GM12878 (cell line): Measurements from ENCODE around the gene SLC66A3. TPM values are rescaled to one million over a fixed set of nuclear protein-coding genes. Genes with fewer than 3 reads are reported as not detected.

Experiments used
- ATAC-seq: fragments of 200-7000 bp; cut with Tn5 transposase; 3 replicates; pipeline ENCODE4 v1.9.1; 2020; ENCODE audit warnings: mild to moderate bottlenecking, moderate library complexity
- BruUV-seq: library from RNA; stranded (reverse); fragments of 400-500 nt; replicated peaks from 2 replicates; lab custom pipeline; 2021; lab: Mats Ljungman, UMichigan
- CTCF ChIA-PET: fragments of 300-600 bp; sonication (Branson Sonifier 250); formaldehyde crosslinking; extraction: SDS; loops from one replicate; lab custom pipeline; 2021; ENCODE audit warnings: inconsistent platforms; lab: Yijun Ruan, JAX
- POLR2A ChIA-PET: fragments of 350-600 bp; formaldehyde crosslinking; extraction: SDS; loops from one replicate; lab custom pipeline; 2021; ENCODE audit warnings: inconsistent platforms; lab: Charles Lee
- RAD21 ChIA-PET: fragments of 300-600 bp; sonication (Branson Sonifier 250); formaldehyde crosslinking; loops from one replicate; lab custom pipeline; 2023; ENCODE audit warnings: antibody characterized with exemption; ENCODE audit not compliant: unreplicated experiment; lab: Charles Lee
- SMC1A ChIA-PET: fragments of 300-600 bp; sonication (Branson Sonifier 250); formaldehyde crosslinking; loops from one replicate; lab custom pipeline; 2023; ENCODE audit not compliant: unreplicated experiment, uncharacterized antibody; lab: Charles Lee
- DNase-seq: peaks from one replicate; pipeline ENCODE4 v3.0.0-alpha.2; 2011; ENCODE audit warnings: low read depth, low spot score
- FAIRE-seq: peaks from 3 replicates; lab custom pipeline; 2011; peaks lifted over from hg19 to GRCh38; lab: Jason Lieb, UNC
- H2AFZ ChIP-seq: 2 replicates; pipeline ENCODE4 v1.6.0; 2011; ENCODE audit warnings: low read depth, low read length, control low read depth; ENCODE audit not compliant: control insufficient read depth
- H3K27ac ChIP-seq: 2 replicates; pipeline ENCODE4 v1.5.1; 2011; ENCODE audit warnings: control low read depth; ENCODE audit not compliant: control insufficient read depth, insufficient read depth
- H3K27me3 ChIP-seq, 2 experiments: replicated peaks in 1 of 2; 2 replicates each; pipeline versions ENCODE4 v1.6.0 to v1.6.1; 2011; ENCODE audit warnings: low read length in 1 of 2; ENCODE audit not compliant: control insufficient read depth in 2 of 2, insufficient read depth in 2 of 2
- H3K36me3 ChIP-seq, 2 experiments: 2 replicates each; pipeline ENCODE4 v1.5.1; 2011; ENCODE audit warnings: low read length in 1 of 2; ENCODE audit not compliant: control insufficient read depth in 2 of 2, insufficient read depth in 2 of 2
- H3K4me1 ChIP-seq: 2 replicates; pipeline ENCODE4 v1.6.1; 2011; ENCODE audit warnings: mild to moderate bottlenecking, low read length, moderate library complexity, mixed read lengths; ENCODE audit not compliant: control insufficient read depth, insufficient read depth
- H3K4me2 ChIP-seq: 2 replicates; pipeline ENCODE4 v1.6.0; 2011; ENCODE audit warnings: control low read depth; ENCODE audit not compliant: control insufficient read depth, insufficient read depth
- H3K4me3 ChIP-seq: fragments of 200-600 bp; sonication (generic); 2 replicates; pipeline ENCODE4 v1.5.1; 2016
- H3K79me2 ChIP-seq: 2 replicates; pipeline ENCODE4 v1.6.0; 2011; ENCODE audit warnings: low read length; ENCODE audit not compliant: control insufficient read depth, insufficient read depth
- H3K9ac ChIP-seq: 2 replicates; pipeline ENCODE4 v1.8.0; 2011; ENCODE audit warnings: low read length, control low read depth, mixed read lengths; ENCODE audit not compliant: control insufficient read depth, insufficient read depth
- H3K9me3 ChIP-seq: replicated peaks from 3 replicates; pipeline ENCODE4 v1.5.1; 2011; ENCODE audit warnings: mild to moderate bottlenecking, low read length; ENCODE audit not compliant: control insufficient read depth, insufficient read depth
- H4K20me1 ChIP-seq: 2 replicates; pipeline ENCODE4 v1.6.0; 2011; ENCODE audit not compliant: control insufficient read depth, insufficient read depth
- BCL11A ChIP-seq: IDR thresholded peaks from 2 replicates; pipeline ENCODE4 v1.6.1; 2011; ENCODE audit warnings: low read depth, low read length
- CBFB ChIP-seq: IDR thresholded peaks from 2 replicates; pipeline ENCODE4 v1.6.1; 2016; ENCODE audit warnings: antibody characterized with exemption, low read depth
- FOS ChIP-seq: IDR thresholded peaks from 3 replicates; pipeline ENCODE4 v1.6.1; 2011; ENCODE audit warnings: borderline replicate concordance; ENCODE audit not compliant: insufficient read length; ENCODE audit errors: extremely low read depth
- FOXM1 ChIP-seq: IDR thresholded peaks from 2 replicates; pipeline ENCODE4 v1.6.1; 2012; ENCODE audit warnings: low read depth, mild to moderate bottlenecking, inconsistent platforms, low read length, moderate library complexity
- HDAC2 ChIP-seq: fragments of 200-600 bp; sonication (generic); IDR thresholded peaks from 2 replicates; pipeline ENCODE4 v1.6.1; 2017
- KDM1A ChIP-seq: fragments of 200-600 bp; sonication (generic); IDR thresholded peaks from 2 replicates; pipeline ENCODE4 v1.6.1; 2016; ENCODE audit warnings: borderline replicate concordance
- LARP7 ChIP-seq: fragments of 450-650 bp; IDR thresholded peaks from 2 replicates; pipeline ENCODE4 v1.6.1; 2017; ENCODE audit warnings: mild to moderate bottlenecking
- NRF1 ChIP-seq: conservative IDR thresholded peaks from 2 replicates; pipeline ENCODE4 v1.6.1; 2011; ENCODE audit warnings: mild to moderate bottlenecking, low read depth, low read length, improper control_type of control experiment
- PML ChIP-seq: IDR thresholded peaks from 2 replicates; pipeline ENCODE4 v1.6.1; 2012; ENCODE audit warnings: low read length, inconsistent platforms
- POLR2A ChIP-seq: IDR thresholded peaks from 2 replicates; pipeline ENCODE4 v1.6.1; 2011; ENCODE audit warnings: low read depth, mild to moderate bottlenecking, low read length
- POLR2AphosphoS5 ChIP-seq: IDR thresholded peaks from 2 replicates; pipeline ENCODE4 v1.6.1; 2011; ENCODE audit warnings: mild to moderate bottlenecking, low read length, inconsistent platforms
- SMAD5 ChIP-seq: IDR thresholded peaks from 2 replicates; pipeline ENCODE4 v1.6.1; 2016; ENCODE audit warnings: antibody characterized with exemption, low read depth
- SP1 ChIP-seq: IDR thresholded peaks from one replicate; pipeline ENCODE4 v1.6.1; 2011; ENCODE audit warnings: low read depth, low read length
- SUPT20H ChIP-seq: IDR thresholded peaks from 2 replicates; pipeline ENCODE4 v1.6.1; 2011; ENCODE audit warnings: low read depth, mild to moderate bottlenecking, low read length, moderate library complexity, borderline replicate concordance; ENCODE audit not compliant: control insufficient read depth
- SUZ12 ChIP-seq: fragments of 200-600 bp; sonication (generic); IDR thresholded peaks from one replicate; pipeline ENCODE4 v1.6.1; 2018; ENCODE audit warnings: antibody characterized with exemption, mild to moderate bottlenecking; ENCODE audit not compliant: unreplicated experiment
- TAF1 ChIP-seq: IDR thresholded peaks from 2 replicates; pipeline ENCODE4 v1.6.1; 2011; ENCODE audit warnings: mild to moderate bottlenecking, low read depth, low read length, borderline replicate concordance
- TCF12 ChIP-seq: IDR thresholded peaks from 2 replicates; pipeline ENCODE4 v1.6.1; 2011; ENCODE audit warnings: low read depth, mild to moderate bottlenecking, low read length
- ZNF24 ChIP-seq: fragments of 450-650 bp; IDR thresholded peaks from 2 replicates; pipeline ENCODE4 v1.6.1; 2017; ENCODE audit warnings: antibody characterized with exemption, mild to moderate bottlenecking
- ZNF274 ChIP-seq: IDR thresholded peaks from one replicate; pipeline ENCODE4 v1.8.0; 2011; ENCODE audit not compliant: insufficient read length, insufficient read depth
- whole genome bisulfite sequencing: methylation state at CpG from one replicate; pipeline ENCODE4 v1.1.6; 2016; ENCODE audit warnings: low lambda C conversion rate; ENCODE audit not compliant: insufficient replicate concordance, insufficient coverage; ENCODE audit errors: missing lambda C conversion rate; 5-methylcytosine and 5-hydroxymethylcytosine counted together
- in situ Hi-C: fragments of 300-500 bp; cut with MboI; formaldehyde crosslinking; loops from 9 replicates; pipeline ENCODE4 v1.14.3; 2018; ENCODE audit warnings: mixed read lengths
- intact Hi-C: fragments of 100-400 bp; cut with micrococcal nuclease; formaldehyde crosslinking; loops from one replicate; pipeline ENCODE4 v1.14.2; 2022; ENCODE audit not compliant: unreplicated experiment
- polyA plus RNA-seq, 11 experiments: library from polyadenylated mRNA; depleted of rRNA in 4 of 11; unstranded in 6 of 11; stranded (reverse) in 5 of 11; fragments of >200 nt; fragmentation: Nextera tagmentation in 4 of 11; fragmentation: Illumina TruSeq in 1 of 11; extraction: Ambion mirVana in 4 of 11; extraction: Trizol in 1 of 11; gene quantifications; 1 replicate in 1 of 11; 2 replicates in 10 of 11; pipeline versions ENCODE4 v1.2.1 to v1.2.3, GENCODE V29; 2011 to 2016; ENCODE audit warnings: inconsistent platforms in 2 of 11, missing spikeins in 2 of 11, low read depth in 1 of 11
- total RNA-seq, 4 experiments: library from RNA; depleted of rRNA in 3 of 4; stranded (reverse); fragments of >200 nt in 3 of 4; fragmentation: Illumina TruSeq in 1 of 4; extraction: Trizol in 1 of 4; gene quantifications; 2 replicates each; pipeline versions ENCODE4 v1.2.1 to v1.2.3, GENCODE V29; 2013 to 2021
- TF ChIP-seq, protein P1 (sequence below): fragments of 450-650 bp; IDR thresholded peaks from 2 replicates; pipeline ENCODE4 v1.6.1; 2017; ENCODE audit warnings: mild to moderate bottlenecking

SLC66A3 gene
- total and polyA plus RNA-seq, 10 of the 15 experiments (the other 5 are each of a cell fraction or from before 2014, with no cell fraction given): 1.4 to 14.2 (median 6.4) TPM

DNA sequence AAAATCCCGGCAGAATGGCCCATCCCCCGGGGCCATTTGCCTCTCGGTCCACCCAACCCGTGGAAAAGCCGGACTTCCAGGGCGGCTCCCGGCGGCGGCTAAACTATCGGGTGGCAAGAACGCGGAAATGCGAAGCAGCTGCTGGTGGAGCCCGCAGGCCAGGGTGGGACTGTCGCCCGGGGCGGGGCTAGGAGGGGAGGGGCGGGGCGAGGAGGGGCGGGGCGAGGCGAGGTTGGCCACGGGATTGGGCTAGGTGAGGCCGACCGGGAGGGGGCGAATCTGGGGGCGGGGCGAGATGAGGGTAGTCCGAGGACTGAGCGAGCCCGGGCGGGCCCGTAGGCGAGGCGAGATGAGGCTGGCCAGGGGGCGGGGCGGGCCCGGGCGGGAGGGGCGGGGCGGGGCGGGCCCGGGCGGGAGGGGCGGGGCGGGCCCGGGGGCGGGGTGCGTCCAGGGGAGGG, 315 bp upstream of the SLC66A3 start:
- Histone ChIP-seq H3K4me2 (peak overlapping the region; percentile 97), H4K20me1 (no peaks in the 10 kb centered on the region), H3K9ac (peak overlapping the region; percentile 83), H3K4me1 (peaks cover 6% of the 10 kb centered on the region), H3K79me2 (no peaks in the 10 kb centered on the region), H3K36me3 (no peaks in the 10 kb centered on the region), H3K27ac (peak overlapping the region; percentile 66), H3K27me3 (no peaks in the 10 kb centered on the region; a peak in 2 of 4 replicates), H2AFZ (peak overlapping the region; percentile 97), H3K4me3 (peak overlapping the region; percentile 72), H3K9me3 (no peaks in the 10 kb centered on the region)
- FAIRE-seq (no peak), ATAC-seq (peak; percentile 90), DNase-seq (peak; percentile 66)
- SMC1A ChIA-PET: no interaction called here
- POLR2A ChIA-PET: interaction anchor here (0.6 to 1.3 kb wide), 2 partner anchors 22 to 64 kb away, joined by 3 read pairs; a partner anchor contains a TSS
- intact Hi-C loops (no loop called here), in situ Hi-C loops (no loop called here)
- RAD21 ChIA-PET: interaction anchor here (1.1 kb wide), 1 partner anchor 23 kb away, joined by 3 read pairs; no protein-coding TSS in a partner anchor
- CTCF ChIA-PET: interaction anchor here (1.2 to 1.6 kb wide), 2 partner anchors 22 to 24 kb away, joined by 5 read pairs; a partner anchor contains a TSS
- TF ChIP-seq ZNF274 (no peak), NRF1 (no peak), SMAD5 (no peak), TCF12 (0 out of 2 replicates have a peak, but pooled peaks have one; percentile 41), KDM1A (no peak), CBFB (0 out of 2 replicates have a peak, but pooled peaks have one; percentile 29), FOXM1 (no peak), SUPT20H (no peak), FOS (no peak), LARP7 (no peak), POLR2A (peak; percentile 64), SP1 (no peak), HDAC2 (no peak), SUZ12 (no peak), BCL11A (no peak), POLR2AphosphoS5 (0 out of 2 replicates have a peak, but pooled peaks have one; percentile 57), PML (peak; percentile 50; the same call in 1 of the 2 replicates), ZNF24 (no peak), TAF1 (peak; percentile 48; the same call in 1 of the 2 replicates)
- TF ChIP-seq, protein P1, sequence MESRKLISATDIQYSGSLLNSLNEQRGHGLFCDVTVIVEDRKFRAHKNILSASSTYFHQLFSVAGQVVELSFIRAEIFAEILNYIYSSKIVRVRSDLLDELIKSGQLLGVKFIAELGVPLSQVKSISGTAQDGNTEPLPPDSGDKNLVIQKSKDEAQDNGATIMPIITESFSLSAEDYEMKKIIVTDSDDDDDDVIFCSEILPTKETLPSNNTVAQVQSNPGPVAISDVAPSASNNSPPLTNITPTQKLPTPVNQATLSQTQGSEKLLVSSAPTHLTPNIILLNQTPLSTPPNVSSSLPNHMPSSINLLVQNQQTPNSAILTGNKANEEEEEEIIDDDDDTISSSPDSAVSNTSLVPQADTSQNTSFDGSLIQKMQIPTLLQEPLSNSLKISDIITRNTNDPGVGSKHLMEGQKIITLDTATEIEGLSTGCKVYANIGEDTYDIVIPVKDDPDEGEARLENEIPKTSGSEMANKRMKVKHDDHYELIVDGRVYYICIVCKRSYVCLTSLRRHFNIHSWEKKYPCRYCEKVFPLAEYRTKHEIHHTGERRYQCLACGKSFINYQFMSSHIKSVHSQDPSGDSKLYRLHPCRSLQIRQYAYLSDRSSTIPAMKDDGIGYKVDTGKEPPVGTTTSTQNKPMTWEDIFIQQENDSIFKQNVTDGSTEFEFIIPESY: no peak
- no TSS peak for BruUV-seq
- WGBS: under 1% methylated on average over 16 of the region's 49 CpGs
